ENCODE results near the gene SLCO4C1.

DNA sequence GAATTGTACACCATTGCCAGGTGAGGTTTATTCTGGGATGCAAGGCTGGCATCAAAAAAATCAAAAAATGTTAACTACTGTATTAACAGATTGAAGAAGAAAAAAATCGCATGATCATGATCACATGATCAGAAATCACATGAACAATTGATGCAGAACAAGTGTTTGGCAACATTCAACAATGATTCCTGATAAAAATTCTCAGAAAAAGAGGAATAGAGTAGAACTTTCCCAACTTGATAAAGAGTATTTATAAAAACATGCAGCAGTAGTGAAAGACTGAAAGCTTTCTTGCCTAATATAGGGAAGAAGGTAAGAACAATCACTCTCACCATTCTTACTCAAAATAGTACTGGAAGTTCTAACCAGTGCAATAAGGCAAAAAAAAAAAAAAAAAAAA lies 16.4 kb downstream of the SLCO4C1 start:
- no peak for TF ChIP-seq POLR2A (IDR thresholded peaks at IDR 0.05; ENCODE audit: extremely low read depth, insufficient read length)
- TF ChIP-seq, protein P1, sequence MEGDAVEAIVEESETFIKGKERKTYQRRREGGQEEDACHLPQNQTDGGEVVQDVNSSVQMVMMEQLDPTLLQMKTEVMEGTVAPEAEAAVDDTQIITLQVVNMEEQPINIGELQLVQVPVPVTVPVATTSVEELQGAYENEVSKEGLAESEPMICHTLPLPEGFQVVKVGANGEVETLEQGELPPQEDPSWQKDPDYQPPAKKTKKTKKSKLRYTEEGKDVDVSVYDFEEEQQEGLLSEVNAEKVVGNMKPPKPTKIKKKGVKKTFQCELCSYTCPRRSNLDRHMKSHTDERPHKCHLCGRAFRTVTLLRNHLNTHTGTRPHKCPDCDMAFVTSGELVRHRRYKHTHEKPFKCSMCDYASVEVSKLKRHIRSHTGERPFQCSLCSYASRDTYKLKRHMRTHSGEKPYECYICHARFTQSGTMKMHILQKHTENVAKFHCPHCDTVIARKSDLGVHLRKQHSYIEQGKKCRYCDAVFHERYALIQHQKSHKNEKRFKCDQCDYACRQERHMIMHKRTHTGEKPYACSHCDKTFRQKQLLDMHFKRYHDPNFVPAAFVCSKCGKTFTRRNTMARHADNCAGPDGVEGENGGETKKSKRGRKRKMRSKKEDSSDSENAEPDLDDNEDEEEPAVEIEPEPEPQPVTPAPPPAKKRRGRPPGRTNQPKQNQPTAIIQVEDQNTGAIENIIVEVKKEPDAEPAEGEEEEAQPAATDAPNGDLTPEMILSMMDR (IDR thresholded peaks at IDR 0.05; ENCODE audit: low read depth, low read length), result no peak
- TF ChIP-seq MYC (IDR thresholded peaks at IDR 0.05; ENCODE audit: low read depth, low read length), result no peak
- no peak for TF ChIP-seq MAX (IDR thresholded peaks at IDR 0.05; ENCODE audit: low read depth, low read length)

All from NB4 (cell line).